HG03095 (cell line): ENCODE results near the gene GALNT2.

Experiments
- ATAC-seq: cut with Tn5 transposase; IDR thresholded peaks from one replicate; pipeline ENCODE4 v1.9.1; 2021; ENCODE audit warnings: moderate library complexity; ENCODE audit not compliant: unreplicated experiment

GALNT2 gene

DNA sequence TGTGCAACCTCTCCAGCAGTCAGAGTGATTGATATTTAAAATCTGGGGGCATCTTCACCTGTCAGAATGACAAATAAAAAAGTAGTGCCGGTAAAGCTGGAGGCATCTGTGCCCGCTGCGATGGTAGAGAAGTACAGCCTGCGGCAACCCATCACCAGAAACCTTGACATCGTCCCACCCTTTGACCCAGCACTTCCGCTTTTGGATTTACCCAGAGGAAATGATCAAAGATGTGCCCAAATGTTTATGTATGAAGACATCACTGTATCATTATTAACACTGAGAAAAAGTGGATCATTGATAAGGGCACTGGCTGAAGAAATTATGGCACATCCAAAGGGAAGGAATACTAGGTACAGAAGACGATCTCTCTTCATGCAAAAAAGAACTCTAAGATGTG, 263.1 kb downstream of the GALNT2 start:
- no peak for ATAC-seq
